HEK293T (cell line): ENCODE data around the gene EPHB3.

ENCODE experiments used
- CTCF ChIA-PET: fragments of 350-600 bp; formaldehyde crosslinking; extraction: SDS; loops from one replicate; lab custom pipeline; 2021; ENCODE audit warnings: antibody characterized with exemption, inconsistent platforms; lab: Yijun Ruan, JAX
- POLR2A ChIA-PET: fragments of 350-600 bp; formaldehyde crosslinking; extraction: SDS; loops from one replicate; lab custom pipeline; 2020; ENCODE audit warnings: antibody characterized with exemption, inconsistent platforms; lab: Yijun Ruan, JAX
- DNase-seq: peaks from one replicate; pipeline ENCODE4 v3.0.0; 2012; ENCODE audit warnings: mixed read lengths; ENCODE audit errors: extremely low spot score
- ARNT ChIP-seq: fragments of 450-650 bp; IDR thresholded peaks from 2 replicates; pipeline ENCODE4 v1.6.1; 2017; ENCODE audit warnings: mild to moderate bottlenecking
- BHLHE40 ChIP-seq: fragments of 450-650 bp; IDR thresholded peaks from 2 replicates; pipeline ENCODE4 v1.6.1; 2016; ENCODE audit warnings: mild to moderate bottlenecking, moderate library complexity, borderline replicate concordance
- CTBP1 ChIP-seq: fragments of 450-650 bp; IDR thresholded peaks from 2 replicates; pipeline ENCODE4 v1.6.1; 2016; ENCODE audit warnings: borderline replicate concordance
- ELF4 ChIP-seq: fragments of 450-650 bp; IDR thresholded peaks from 2 replicates; pipeline ENCODE4 v1.6.1; 2017; ENCODE audit warnings: antibody characterized with exemption
- FOXA1 ChIP-seq: fragments of 450-650 bp; IDR thresholded peaks from 2 replicates; pipeline ENCODE4 v1.6.1; 2016; ENCODE audit warnings: mild to moderate bottlenecking
- FOXK2 ChIP-seq: fragments of 450-650 bp; IDR thresholded peaks from 2 replicates; pipeline ENCODE4 v1.6.1; 2016; ENCODE audit warnings: mild to moderate bottlenecking
- FOXM1 ChIP-seq: fragments of 450-650 bp; IDR thresholded peaks from 2 replicates; pipeline ENCODE4 v1.6.1; 2017; ENCODE audit warnings: mild to moderate bottlenecking, borderline replicate concordance
- HDGF ChIP-seq: fragments of 450-650 bp; IDR thresholded peaks from 2 replicates; pipeline ENCODE4 v1.6.1; 2017; ENCODE audit warnings: antibody characterized with exemption, borderline replicate concordance
- L3MBTL2 ChIP-seq: fragments of 450-650 bp; conservative IDR thresholded peaks from 2 replicates; pipeline ENCODE4 v1.6.1; 2016; ENCODE audit warnings: mild to moderate bottlenecking
- LEF1 ChIP-seq: fragments of 450-650 bp; IDR thresholded peaks from 2 replicates; pipeline ENCODE4 v1.6.1; 2017; ENCODE audit warnings: mild to moderate bottlenecking, borderline replicate concordance
- NFRKB ChIP-seq: fragments of 450-650 bp; IDR thresholded peaks from 2 replicates; pipeline ENCODE4 v1.6.1; 2016; ENCODE audit warnings: mild to moderate bottlenecking, moderate library complexity
- SP1 ChIP-seq: fragments of 450-650 bp; IDR thresholded peaks from 2 replicates; pipeline ENCODE4 v1.6.1; 2017
- SUZ12 ChIP-seq: fragments of 450-650 bp; IDR thresholded peaks from 2 replicates; pipeline ENCODE4 v1.6.1; 2016; ENCODE audit warnings: mild to moderate bottlenecking
- TARDBP ChIP-seq: fragments of 450-650 bp; IDR thresholded peaks from 2 replicates; pipeline ENCODE4 v1.6.1; 2016
- ZNF384 ChIP-seq: fragments of 450-650 bp; IDR thresholded peaks from 2 replicates; pipeline ENCODE4 v1.6.1; 2016
- TF ChIP-seq, protein P1 (sequence below): fragments of 450-650 bp; IDR thresholded peaks from 2 replicates; pipeline ENCODE4 v1.6.1; 2016

The EPHB3 gene

DNA sequence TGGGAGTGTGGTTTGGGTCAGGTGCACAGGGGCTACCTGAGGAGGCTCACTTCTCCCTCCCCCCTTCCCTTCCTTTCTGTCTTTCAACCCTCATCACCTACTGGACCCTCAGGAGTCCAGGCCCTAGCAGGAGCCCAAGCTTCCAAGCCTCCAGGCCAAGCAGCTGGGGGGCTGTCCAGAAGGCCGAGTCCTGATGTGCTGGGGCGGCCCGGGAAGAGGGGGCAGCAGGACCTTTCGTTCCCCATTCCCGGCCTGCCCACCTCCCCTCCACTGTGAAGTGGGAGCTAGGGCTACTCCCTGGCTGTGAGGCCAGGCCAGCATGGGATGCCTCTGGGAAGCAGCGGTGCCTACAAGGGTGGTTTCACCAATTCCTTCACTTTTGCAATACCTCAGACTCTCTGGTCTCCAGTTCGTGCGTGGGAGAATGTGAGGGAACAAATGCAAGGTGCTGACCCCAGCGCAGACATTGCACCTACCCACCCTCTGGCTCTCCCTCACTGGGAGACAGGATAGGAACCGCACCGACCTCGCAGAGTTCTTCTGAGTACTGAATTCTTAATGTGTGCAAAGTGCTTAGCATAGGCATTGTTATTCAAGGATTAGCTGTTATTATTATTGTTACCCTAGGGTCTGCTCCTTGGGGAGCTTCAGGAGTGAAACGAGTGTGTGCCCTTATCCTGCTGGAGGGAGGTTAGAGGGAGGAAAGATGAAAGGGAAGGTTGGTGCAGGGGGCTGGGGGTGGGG, 2.5 kb downstream of the EPHB3 start:
- ChIA-PET POLR2A (interaction anchor here (0.6 to 1.0 kb wide), 2 partner anchors 147 to 159 kb away, joined by 3 to 4 read pairs; no protein-coding TSS in a partner anchor), CTCF (no interaction called here)
- no peak for DNase-seq

DNA sequence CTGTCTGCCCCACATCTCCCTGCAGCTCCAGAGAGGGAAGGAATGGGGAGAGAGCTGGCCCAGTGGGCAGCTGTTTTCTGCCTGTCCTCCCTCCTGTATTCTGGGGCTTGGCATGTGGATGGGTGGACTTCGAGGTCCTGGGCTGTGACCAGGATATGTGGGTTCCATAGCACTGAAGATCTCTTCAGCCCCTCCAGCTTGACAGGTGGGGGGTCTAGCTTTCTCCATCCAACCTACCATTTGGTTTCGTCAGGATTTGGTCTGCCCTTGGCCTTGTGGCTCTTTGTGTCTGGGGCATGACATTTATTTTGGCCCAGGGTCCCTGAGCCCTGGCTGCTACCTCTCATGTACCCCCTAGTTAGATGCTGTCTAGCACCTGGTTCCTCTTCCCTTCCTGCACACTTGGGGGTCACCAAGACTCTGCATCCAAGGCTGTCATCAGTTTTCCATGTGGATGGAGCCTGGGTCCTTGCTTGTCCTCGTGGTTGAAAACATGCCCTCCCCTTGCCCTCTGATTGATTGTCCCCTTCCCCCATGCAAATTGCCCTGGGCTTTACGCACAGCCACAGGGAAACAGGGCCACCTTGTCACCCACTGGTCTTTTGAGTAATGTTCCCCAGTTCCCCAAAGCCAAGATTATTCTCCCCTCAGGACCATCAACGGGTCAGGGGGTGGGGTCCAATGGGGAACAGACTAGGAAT, 3.2 kb downstream of the EPHB3 start:
- DNase-seq = no peak
- TF ChIP-seq ELF4 (no peak), NFRKB (no peak), FOXK2 (no peak), BHLHE40 (no peak), L3MBTL2 (no peak), ZNF384 (no peak), FOXA1 (no peak), FOXM1 (no peak), HDGF (no peak), SUZ12 (no peak), CTBP1 (no peak), TARDBP (no peak), LEF1 (no peak), SP1 (no peak)
- ChIA-PET POLR2A (interaction anchor here (1.0 kb wide), 1 partner anchor 147 kb away, joined by 3 read pairs; no protein-coding TSS in a partner anchor), CTCF (no interaction called here)

More for the DNA sequence above, 2.5 kb downstream of the EPHB3 start:
- TF ChIP-seq SUZ12 = no peak
- no peak for TF ChIP-seq FOXM1
- no peak for TF ChIP-seq ARNT
- no peak for TF ChIP-seq LEF1
- no peak for TF ChIP-seq CTBP1
- no peak for TF ChIP-seq ZNF384
- no peak for TF ChIP-seq FOXK2
- no peak for TF ChIP-seq SP1
- TF ChIP-seq FOXA1 = no peak
- TF ChIP-seq NFRKB = no peak
- no peak for TF ChIP-seq L3MBTL2
- TF ChIP-seq, protein P1, sequence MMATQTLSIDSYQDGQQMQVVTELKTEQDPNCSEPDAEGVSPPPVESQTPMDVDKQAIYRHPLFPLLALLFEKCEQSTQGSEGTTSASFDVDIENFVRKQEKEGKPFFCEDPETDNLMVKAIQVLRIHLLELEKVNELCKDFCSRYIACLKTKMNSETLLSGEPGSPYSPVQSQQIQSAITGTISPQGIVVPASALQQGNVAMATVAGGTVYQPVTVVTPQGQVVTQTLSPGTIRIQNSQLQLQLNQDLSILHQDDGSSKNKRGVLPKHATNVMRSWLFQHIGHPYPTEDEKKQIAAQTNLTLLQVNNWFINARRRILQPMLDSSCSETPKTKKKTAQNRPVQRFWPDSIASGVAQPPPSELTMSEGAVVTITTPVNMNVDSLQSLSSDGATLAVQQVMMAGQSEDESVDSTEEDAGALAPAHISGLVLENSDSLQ = no peak
- no peak for TF ChIP-seq HDGF
- no peak for TF ChIP-seq ELF4
- no peak for TF ChIP-seq BHLHE40
- TF ChIP-seq TARDBP = no peak

DNA sequence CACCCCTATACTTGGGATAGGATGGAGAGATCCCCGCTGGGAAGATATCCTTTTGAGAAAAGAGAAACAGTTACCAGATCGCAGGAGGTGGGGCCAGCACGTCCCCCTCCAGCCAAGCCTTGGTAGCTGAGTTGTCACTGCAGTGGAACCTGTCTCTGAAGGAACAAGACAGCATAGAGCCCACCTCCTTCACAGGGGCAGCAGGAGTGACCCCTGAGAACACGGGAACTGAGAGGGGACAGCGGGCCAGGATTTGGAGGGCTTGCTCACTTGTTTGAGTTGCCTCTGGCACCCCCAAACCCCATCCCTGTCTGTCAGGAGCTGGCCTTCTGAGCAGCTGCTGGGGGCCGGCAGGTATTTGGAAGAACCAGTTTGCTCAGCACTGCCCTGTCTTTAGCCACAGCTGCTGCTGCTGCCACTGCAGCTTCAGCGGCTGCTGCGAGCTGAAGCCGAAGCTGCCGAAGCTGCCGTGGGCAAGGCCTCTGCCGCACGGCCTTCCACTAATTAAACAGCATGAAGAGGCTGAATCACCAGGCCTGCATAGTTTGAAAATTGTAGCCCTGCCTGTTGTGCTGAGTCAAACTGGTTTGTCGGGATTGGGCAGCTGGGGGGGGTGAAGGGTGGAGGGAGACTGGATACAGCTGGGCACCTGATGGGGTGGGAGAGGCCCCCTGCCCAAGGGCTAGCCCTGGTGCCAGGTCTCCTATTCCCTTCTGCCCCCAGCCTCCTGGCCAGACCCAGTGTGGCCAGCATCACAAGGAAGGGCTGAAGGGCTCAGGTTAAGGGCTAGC, 4.0 kb downstream of the EPHB3 start:
- ChIA-PET POLR2A (interaction anchor here (1.1 kb wide), 1 partner anchor 146 kb away, joined by 3 read pairs; the partner anchor contains the start of gene MAGEF1), CTCF (interaction anchor here (0.9 kb wide), 1 partner anchor 213 kb away, joined by 3 read pairs; no protein-coding TSS in a partner anchor)
- TF ChIP-seq ZNF384 (no peak), FOXK2 (no peak), CTBP1 (no peak)
- TF ChIP-seq, protein P1 = no peak
- no peak for DNase-seq

DNA sequence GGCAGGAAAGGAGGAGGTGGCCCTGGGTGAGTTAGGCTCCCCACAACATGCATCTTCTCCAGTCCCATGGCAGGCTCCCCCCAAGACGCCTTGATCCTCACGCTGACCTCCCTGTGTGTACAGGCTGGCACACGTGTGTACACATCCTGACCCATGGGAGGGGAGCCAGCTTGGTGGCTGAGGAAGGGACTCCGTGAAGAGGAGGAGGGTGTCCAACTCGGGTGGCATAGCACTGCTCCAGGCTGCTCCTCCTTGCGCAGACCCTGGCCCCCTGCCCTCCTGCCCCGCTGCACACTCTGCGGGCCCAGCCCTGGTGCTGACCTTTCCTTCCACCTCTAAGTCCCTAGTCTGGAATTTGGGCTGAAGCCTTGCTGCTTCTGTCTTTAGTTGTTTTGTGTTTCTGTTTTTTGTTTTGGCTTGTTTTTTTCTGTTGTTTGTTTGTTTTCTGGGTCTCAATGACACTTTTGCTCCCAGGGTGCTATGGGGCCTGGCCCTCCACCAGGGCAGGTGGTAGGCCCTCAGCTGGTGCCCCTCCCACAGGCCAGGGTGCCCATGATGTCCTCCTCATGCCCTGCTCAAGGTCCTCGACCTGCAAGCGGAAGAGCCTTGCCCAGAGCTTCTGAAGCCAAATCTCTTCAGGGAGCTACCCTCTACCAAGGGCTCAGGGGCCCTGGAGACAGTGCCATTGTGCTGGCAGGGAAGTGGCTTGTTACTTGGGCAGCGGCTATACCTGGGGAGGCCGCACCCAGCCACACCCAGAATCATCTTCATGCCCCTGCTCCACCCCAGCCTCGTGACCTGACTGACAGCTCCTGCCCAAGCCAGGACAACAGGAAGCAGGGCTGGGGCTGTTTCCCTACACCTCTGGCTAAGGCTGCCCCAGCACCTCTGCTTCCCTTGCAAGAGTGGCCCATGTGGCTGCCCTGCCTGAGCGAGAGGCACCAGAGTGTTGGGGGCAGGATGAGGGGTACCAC, 5.1 kb downstream of the EPHB3 start:
- TF ChIP-seq FOXM1 (no peak), FOXA1 (no peak), LEF1 (no peak), TARDBP (no peak), SUZ12 (no peak), SP1 (no peak), ZNF384 (no peak), ARNT (no peak), HDGF (no peak), ELF4 (no peak), BHLHE40 (no peak), L3MBTL2 (no peak), CTBP1 (no peak), FOXK2 (no peak), NFRKB (no peak)
- TF ChIP-seq, protein P1 = no peak
- CTCF ChIA-PET = interaction anchor here (0.6 to 0.9 kb wide), 2 partner anchors 211 to 212 kb away, joined by 3 read pairs; no protein-coding TSS in a partner anchor
- no peak for DNase-seq
- POLR2A ChIA-PET = interaction anchor here (1.1 kb wide), 1 partner anchor 145 kb away, joined by 3 read pairs; the partner anchor contains the start of gene MAGEF1
